NCI-H2227 treated with DMSO at 0.1 percent for 48 hours (cell line): ENCODE measurements around the gene TMC3.
"Not testable (repeated sequence)": the region's sequence is repeated elsewhere in the genome, so short reads cannot be mapped to it uniquely, and the experiment has no call there.

Experiments
- DNase-seq: peaks from one replicate; lab custom pipeline; 2025; lab: John Stamatoyannopoulos, UW

The TMC3 gene

DNA sequence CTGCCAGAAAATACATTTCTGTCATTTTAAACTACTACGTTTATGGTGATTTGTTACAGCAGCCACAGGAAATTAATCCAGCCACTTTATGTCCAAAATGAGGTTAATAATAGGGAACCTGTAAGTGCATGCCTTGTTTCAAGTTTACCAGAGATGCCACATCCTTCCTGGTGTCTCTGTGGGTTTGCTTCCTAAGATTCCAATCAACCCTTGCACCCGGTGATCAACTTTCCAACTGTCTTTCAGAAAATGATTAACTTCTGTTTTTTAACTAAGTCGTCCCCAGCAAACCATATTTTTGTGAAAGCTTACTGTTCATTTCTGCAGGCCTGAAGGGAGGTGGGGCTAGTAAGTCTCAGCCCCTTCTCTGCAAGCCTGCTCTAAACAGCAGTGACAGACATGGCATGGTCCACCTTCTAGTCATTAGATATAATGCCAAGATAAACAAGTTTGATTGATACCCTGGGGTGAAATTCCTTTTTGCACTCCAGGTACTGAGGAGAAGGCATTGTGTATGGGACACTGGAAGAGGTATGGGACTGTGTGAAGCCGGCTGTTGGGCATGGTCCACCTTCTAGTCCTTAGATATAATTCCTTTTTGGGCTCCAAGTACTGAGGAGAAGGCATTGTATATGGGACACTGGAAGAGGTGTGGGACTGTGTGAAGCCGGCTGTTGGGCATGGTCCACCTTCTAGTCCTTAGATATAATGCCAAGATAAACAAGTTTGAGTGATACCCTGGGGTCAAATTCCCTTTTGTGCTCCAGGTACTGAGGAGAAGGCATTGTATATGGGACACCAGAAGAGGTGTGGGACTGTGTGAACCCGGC lies 11.1 kb upstream of the TMC3 start:
- DNase-seq: no peak

DNA sequence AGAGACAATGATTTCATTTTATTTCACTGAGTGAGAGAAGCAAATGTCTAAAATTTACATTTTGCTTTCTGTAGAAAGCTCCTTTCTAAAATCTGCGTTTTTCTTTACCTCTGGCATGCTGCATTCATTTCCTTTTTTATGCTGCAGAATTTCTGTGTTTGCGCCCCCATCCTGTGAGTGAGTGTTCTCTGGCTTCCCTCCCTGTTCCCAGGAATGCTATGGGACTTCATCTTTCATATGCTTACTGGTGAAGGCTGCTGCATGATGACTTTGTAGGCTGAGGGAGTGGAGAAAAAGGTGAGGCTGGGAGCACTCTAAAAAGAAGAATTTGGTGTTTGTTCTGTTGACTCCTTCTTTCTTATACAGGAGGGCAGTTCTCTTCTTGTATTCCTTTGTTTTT lies 7.7 kb upstream of the TMC3 start:
- DNase-seq: no peak

DNA sequence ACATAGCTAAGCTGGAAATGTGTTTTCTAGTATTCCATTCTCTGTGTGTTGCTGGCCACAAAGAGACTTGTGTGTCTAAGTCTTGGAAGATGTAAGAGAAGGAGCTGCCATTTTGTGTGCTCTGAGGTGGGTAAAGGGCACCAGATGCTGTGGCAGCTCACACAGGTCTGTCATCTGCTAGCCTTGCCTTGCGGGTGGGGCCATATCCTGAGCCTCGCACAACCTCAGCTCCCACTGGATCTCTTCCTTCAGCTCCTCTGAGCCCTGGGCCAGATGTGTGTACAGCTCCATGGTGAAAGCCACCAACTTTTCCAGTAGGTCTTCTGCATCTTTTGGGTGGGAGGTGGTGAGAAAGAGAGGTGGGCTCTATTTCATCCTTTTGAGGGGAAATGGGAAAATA lies 6.7 kb upstream of the TMC3 start:
- no peak for DNase-seq

DNA sequence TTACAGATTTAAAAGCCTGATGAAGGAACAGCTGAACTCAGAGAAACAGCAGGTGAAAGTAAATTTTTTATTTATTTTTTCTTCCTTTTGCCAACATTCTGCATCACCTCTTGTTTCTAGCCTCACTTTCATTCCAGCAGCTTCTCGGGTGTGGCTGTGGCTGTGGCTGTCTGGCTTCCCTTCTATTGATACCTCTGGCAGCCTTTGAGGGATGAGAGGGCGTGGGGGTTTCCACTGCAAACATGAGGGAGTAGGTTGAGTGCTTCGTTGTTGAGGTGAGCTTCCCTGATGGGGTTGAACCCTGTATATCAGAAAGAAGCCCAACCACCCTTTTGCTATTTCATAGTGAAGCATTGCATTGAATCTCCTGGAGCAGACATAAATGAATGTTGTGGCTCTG lies 6.2 kb upstream of the TMC3 start:
- no peak for DNase-seq

DNA sequence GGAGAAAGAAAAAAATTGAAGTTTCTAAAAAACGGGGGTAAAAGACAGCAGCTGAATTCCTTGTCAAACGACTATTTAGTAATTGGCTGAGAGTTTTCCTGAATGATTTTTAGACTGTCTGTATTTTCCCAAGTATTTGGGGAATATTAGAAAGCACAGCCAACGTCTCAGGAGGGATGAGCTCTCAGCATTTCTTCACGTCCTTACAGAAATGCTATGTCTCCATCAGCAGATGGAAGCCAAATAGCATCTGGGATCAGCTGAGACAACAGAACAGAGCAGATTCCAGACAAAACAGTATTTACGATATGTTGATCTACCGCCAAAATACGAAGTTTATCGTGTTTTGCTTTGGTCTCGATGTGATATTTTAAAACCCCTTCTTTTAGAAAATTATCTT lies 5.3 kb upstream of the TMC3 start:
- DNase-seq: no peak

DNA sequence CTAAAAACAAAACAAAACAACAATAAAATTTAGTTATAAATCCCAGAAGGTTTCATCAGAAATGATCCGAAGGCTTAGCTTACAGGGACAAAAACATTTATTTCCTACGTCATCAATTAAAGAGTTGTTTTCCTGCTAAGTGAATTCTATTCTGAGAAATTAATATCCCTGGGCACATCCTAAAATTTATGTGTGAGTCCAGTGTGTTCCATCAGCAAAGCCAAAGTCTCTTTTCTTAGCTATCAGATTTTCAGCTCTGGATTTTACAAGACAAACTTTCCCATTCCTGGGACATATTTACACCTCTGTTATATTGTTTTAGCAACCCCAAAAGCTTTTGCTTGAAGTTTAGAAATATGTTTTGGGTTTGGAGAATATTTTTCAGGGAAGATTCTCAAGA lies 4.4 kb upstream of the TMC3 start:
- DNase-seq: no peak

DNA sequence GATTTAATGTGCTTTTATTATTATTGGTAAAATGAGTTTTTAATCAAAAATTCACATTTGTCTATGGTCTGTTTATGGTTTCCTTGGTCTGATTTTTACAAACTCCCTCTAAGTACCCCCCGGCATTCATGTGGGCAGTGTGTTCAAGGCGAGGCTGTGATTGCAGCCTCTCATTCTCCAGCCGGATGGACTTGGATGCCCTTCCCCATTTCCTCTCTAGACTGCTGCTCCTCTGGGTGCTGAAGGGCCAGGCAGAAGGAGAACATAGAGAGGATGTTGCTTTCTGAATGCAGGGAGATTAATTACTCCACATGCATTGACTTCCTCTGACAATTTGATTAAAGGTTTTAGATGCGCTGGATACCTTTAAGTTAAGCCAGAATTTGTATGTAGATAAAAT lies 3.9 kb upstream of the TMC3 start:
- DNase-seq: no peak

DNA sequence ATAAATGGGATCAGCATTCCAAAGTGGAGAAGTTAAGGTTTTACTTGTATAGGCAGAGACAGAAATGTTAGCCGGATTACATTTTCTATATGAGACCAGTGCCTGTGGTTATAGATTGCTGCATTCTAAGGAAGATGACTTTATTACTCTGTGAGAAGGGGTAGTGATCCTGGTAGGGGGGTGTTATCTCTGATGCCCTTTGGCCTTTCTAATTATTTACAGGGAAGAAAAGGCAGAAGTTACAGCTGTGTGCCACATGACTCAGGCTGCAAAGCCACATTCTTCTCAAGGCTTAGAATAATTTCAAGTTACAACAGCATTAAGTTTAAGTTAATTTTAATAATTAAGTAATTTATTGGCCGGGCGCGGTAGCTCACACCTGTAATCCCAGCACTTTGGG lies 2.2 kb upstream of the TMC3 start:
- no peak for DNase-seq

DNA sequence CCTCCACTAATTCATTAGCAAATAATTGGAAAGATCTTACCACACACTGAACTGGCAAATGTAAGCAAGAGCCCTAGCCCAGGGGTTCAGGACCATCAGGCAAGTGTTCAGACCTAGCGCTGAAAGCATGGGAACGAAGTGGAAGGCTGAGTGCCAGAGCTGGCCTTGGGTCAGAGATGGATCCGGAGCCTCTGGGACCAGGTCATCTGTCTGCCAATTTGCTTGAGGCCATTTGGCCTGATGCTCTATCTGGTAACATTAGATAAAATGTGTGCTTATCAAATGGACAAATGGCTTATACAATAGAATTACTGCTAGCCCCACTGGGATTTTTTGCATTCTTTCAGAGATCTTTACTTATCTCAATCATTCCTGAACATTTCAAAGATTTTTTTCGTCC lies 1.4 kb upstream of the TMC3 start:
- no peak for DNase-seq

DNA sequence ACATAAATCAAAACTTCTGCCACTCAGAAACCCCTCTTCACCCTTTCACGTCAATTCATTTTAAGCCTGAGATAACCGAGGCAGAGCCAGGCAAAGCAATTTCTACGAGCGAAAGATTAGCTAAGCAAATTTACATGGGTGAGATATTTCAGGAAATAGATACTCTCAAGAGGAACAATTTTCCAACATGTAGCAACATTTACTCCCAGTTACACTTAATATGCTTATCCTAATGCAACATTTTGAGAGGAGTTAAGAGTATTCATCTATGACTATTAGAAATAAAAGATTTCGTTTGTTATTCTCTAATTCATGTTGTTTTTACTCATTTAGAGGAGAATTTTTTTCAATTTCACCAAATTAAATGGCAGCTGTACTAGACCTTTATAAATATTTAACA lies 837 bp downstream of the TMC3 start:
- no peak for DNase-seq

DNA sequence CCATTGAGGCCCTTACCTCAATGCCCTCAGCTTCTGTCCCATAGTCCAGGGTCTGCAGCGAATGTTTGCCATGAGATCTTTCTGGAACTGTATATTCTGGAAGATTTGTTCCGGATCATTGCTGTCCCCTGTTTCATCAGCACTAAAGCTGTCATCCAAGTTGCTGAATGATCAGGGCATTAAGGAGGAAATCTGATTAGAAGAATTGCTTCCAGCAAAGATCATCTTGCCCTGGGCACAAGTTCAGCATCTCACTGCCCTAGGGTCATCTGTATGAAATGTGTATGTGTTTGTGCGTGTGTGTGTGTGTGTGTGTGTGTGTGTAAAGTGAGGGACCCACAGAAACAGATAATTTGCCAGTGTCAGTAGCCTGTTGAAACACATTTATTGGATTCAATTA lies 1.4 kb downstream of the TMC3 start:
- no peak for DNase-seq

DNA sequence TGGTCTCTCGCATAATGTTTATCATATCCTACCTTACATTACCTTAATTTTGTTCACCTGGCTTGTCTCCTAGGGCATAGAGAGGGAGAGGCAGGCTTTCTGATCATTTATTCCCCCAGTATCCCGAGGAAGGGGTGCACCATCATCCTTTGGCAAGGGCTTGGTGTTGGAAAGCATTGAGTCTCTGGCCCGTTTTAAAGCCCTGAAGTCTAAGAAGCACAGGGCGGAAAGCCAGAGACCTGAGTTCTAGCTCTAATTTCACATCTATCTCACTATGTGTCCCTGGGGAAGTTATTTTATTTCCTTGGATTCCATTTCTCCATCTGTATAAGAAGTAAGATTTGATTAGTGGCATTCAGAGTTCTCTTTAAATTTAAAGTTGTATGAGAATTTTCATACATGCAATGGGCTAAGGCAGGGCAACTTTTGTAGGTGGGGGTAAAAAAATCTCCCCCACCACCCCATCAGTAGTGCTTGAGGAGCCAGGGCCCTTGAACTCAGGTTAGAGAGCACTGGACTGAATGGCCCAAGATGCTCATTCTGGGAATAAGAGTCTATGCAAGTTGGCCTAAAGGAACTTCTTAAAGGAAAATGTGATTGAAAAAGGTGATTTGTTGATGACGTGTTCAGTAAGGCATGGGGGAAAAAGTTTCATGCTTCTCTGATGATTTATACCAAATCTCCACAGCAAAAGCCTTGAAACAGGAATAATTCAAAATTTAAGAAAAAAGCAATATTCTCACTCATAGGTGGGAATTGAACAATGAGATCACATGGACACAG lies 10.1 kb downstream of the TMC3 start:
- no peak for DNase-seq

DNA sequence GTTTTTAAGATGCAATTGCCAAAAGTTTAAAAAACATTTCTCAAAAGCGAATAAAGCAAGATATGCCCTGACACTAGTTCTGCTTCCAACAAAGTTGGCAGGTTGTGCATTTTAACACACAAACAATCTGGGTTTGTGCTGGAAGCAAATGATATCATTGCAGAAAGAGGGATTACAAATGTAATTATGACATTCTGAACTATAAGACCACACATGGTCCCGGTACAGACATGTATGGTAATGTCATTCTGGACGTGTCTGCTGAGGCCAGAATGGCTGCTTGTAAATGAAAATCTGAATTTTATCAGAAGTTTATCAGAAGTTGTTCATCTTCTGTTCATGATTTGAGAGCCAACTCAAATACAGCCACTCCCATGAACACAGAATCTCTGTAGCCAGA lies 10.7 kb downstream of the TMC3 start:
- DNase-seq: no peak

DNA sequence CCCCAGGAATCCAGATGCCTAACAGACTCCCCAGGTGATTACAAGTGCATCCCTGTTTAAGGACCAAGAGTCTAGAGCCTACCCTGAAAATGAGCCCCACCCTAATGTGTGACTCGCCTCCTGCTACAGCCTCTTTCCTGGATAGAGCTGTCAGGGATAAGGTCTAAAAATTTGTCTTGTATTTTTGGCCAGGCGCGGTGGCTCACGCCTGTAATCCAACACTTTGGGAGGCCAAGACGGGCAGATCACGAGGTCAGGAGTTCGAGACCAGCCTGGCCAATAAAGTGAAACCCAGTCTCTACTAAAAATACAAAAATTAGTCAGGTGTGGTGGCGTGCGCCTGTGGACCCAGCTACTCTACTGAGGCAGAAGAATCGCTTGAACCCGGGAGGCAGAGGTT lies 11.2 kb downstream of the TMC3 start:
- no peak for DNase-seq

DNA sequence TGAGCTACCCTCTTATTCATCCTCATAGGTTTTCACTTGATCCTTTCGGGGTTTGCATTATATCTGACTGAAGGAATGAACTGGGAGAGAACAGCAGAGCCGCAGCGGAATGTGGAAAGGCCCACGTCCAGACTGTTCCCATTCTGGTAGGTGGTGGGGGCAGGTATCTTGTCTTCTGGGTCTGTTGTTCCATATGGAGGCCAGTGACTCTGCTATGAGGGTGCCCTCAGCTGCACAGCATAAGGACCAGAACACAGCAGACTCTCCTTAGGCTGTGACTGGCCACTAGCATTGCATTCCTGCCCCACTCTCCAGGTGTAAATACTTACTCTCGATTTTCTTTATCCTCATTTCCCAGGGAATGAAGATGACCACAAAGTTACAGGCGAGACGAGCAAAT lies 12.1 kb downstream of the TMC3 start:
- no peak for DNase-seq

DNA sequence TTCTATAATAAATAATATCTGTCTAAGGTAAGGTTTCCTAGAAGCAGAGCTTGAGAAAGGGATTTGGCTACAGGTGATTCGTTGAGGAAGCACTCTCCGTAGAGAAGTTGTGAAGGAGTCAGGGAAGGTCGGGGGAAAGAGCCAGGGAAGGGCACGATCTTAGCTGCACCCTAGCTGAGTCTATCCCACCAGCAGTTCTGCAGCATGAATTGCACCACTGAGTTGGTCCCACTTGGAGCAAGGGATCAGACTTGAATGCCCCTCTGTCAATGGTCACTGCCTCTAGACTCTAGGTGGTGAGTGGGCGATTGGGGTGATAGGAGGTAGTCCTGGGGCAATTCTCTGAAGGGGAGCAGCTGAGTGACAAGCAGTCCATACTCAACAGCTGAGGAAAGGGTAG lies 13.5 kb downstream of the TMC3 start:
- no peak for DNase-seq

DNA sequence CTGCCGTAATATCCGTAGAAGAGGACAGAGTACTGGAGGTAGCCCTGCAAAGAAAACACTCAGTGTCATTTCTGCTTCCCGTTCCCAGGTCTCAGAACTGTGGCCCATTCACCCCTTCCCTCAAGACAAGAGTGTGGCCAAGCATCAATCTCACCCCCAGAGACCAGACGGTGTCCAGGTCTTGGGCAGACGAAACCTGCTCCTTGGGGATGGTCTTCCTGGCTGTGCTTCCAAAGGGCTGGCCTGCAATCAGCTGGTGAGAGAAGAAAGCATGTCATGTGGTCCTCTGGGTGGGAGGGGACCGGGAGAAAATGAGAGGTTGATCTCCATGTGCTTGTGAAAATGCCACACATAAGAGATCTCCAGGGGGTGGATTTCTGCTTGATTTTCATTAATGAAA lies 15.8 kb downstream of the TMC3 start:
- no peak for DNase-seq

DNA sequence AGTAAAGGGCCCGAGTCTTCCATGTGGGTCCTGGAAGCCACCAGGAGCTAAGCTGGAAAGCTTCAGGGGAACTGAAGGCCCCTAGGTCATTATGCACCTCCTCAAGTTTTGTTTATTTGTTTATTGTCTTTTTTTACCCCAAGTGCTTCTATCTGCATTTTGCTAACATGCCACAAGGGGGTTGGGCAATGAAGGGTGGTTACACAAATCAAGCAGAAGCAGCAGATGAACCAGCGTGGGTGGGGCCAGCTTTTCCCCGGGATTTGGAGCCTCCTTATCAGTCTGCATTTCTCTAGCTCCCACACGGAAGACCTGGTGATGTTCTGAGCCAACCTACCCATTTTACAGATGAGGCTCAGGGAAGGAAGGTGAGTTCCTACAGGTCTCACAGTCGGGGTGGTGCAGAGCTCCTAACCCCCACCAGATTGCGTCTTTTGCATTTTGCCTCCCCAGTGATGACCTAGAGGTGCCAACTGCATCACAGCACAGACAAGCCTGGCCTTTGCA lies 16.8 kb downstream of the TMC3 start:
- DNase-seq: no peak

DNA sequence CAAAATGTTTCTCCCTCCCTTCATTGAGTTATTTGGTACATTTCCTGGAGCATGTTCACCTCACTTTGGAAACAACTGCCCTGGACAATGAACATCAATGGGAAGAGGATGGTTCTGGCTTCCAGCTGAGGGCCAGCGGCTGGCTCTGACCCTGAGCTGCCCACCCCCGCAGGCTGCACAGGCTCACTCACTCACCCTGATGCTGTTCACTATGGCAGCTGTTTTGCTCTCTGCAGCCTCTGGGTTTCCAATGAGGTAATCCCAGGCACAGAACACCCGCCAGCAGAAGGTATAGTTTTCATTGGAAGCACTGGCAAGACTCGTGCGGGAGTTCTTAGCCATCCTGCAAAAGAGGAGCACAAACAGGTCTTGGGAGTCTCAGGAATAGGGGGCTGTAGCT lies 17.8 kb downstream of the TMC3 start:
- DNase-seq: no peak

DNA sequence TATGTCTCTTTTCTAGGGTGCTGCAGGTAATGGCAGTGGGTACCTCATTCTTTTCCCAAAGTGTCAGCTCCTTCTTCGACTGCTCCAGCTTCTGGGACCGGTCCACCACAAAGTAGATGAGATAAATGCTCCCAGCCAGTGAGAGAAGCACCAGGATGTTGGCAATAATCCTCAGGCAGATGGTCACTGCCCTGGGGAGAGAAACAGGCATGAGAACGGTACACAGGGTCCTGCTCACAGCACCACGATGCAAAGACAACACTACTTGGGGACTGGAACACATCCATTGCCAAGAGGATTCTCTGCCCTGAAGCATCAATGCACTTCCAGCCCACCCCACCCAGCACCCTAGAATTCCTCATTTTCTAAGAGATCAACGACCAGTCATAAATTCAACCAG lies 22.4 kb downstream of the TMC3 start:
- no peak for DNase-seq

DNA sequence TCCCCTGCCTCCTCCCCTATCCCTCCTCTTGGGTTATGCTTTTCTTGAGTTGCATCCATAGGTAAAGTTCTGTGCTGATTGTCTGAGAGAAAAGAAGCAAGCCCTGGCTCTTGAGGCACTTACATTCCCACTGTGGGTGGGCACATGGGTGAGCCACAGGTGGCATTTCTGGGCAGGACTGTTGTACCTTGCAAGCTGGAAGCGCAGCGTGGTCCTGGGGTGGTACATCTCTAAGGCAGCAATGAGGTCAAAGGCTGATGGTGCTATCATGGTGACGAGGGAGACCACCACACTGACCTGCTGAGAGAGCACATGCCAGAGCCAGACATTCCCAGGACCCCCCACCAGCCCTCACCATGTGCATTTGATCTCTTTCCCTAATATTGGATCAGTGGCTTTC lies 24.7 kb downstream of the TMC3 start:
- DNase-seq: no peak

DNA sequence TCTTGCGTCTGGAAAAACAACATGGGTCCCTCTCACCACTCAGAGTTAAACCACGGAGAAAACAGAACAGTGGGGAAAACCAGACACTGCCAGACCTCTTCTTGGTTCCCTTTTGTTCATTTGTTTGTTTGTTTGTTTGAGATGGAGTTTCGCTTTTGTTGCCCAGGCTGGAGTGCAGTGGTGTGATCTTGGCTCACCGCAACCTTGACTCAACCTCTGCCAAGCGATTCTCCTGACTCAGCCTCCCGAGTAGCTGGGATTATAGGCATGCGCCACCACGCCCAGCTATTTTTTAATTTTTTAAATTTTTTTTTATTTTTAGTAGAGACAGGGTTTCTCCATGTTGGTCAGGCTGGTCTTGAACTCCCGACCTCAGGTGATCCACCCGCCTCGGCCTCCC lies 25.3 kb downstream of the TMC3 start:
- DNase-seq: not testable (repeated sequence)

DNA sequence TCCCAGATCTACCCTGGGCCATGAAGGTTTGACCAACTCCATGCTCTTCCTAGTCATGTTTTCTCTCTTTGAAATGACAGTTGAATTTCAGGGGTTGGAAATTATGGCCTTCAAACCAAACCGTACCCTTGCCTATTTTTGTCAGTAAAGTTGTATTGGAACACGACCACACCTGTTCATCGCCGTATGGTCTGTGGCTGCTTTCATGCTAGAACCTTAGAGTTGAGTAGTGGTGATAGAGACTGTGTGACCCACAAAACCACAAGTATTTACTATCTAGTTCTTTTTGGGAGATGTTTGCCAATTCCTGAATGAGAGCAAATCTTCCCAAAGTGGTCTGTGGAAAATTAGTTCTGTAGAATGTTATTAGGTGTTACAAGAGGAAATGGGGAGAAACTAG lies 26.1 kb downstream of the TMC3 start:
- DNase-seq: no peak

DNA sequence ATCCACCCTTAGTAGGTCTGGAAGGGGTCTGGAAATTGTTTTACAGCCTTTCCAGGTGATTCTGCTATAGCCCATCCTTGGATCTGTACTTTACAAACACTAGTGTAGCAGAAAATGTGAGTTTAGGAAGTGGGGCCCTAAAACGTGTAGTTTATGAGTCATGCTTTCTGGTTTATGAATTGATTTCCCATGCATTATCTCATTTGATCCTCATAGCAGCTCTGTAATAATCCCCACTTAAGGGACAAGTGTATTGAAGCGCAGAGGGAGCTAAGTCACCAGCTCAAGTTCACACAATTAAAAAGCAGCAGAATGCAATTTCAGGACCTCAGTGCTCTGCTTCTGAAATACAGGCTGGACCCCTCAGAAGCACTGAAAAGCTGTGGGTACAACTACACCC lies 27.4 kb downstream of the TMC3 start:
- no peak for DNase-seq
